ENCODE data around the gene TTC7B.

- TF ChIP-seq, protein P1, sequence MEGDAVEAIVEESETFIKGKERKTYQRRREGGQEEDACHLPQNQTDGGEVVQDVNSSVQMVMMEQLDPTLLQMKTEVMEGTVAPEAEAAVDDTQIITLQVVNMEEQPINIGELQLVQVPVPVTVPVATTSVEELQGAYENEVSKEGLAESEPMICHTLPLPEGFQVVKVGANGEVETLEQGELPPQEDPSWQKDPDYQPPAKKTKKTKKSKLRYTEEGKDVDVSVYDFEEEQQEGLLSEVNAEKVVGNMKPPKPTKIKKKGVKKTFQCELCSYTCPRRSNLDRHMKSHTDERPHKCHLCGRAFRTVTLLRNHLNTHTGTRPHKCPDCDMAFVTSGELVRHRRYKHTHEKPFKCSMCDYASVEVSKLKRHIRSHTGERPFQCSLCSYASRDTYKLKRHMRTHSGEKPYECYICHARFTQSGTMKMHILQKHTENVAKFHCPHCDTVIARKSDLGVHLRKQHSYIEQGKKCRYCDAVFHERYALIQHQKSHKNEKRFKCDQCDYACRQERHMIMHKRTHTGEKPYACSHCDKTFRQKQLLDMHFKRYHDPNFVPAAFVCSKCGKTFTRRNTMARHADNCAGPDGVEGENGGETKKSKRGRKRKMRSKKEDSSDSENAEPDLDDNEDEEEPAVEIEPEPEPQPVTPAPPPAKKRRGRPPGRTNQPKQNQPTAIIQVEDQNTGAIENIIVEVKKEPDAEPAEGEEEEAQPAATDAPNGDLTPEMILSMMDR (IDR thresholded peaks at IDR 0.05), result no peak
- no peak for TF ChIP-seq POLR2A (IDR thresholded peaks at IDR 0.05)
These were observed 258.7 kb downstream of the TTC7B start for GRCh38 chr14:90557516-90557915.

All from esophagus squamous epithelium (tissue), 4 donors.